ENCODE measurements around the gene EEF1AKMT3.

The EEF1AKMT3 gene

GRCh38 chr12:57821474-57822214, 49.2 kb downstream of the EEF1AKMT3 start:
- H3K27ac ChIP-seq: no peak overlapping the region
- peaks cover 45% of the 10 kb centered on the region for H3K36me3 ChIP-seq
- DNase-seq: no peak
- no peak overlapping the region for H3K4me3 ChIP-seq (ENCODE audit: low read depth, low read length)
- no peaks in the 10 kb centered on the region for H3K27me3 ChIP-seq (ENCODE audit: insufficient read depth, low read depth, severe bottlenecking)
- no peaks in the 10 kb centered on the region for H3K9me3 ChIP-seq (ENCODE audit: severe bottlenecking)
- TF ChIP-seq CTCF (IDR thresholded peaks at IDR 0.05; ENCODE audit: low read depth, low read length): no peak

- no peaks in the 10 kb centered on the region for H3K9me3 ChIP-seq (ENCODE audit: severe bottlenecking)
- no peaks in the 10 kb centered on the region for H3K27me3 ChIP-seq (ENCODE audit: insufficient read depth, low read depth, severe bottlenecking)
- H3K36me3 ChIP-seq: peaks cover 54% of the 10 kb centered on the region
- H3K27ac ChIP-seq: peak overlapping the region; percentile 58
- H3K4me3 ChIP-seq (ENCODE audit: low read depth, low read length): no peak overlapping the region
- peak; percentile 54 for DNase-seq
- no peak for TF ChIP-seq CTCF (IDR thresholded peaks at IDR 0.05; ENCODE audit: low read depth, low read length)
Observed at GRCh38 chr12:57822392-57823130, 50.1 kb downstream of the EEF1AKMT3 start.

- TF ChIP-seq CTCF (IDR thresholded peaks at IDR 0.05; ENCODE audit: low read depth, low read length): no peak
- Histone ChIP-seq H3K27me3 (ENCODE audit: insufficient read depth, low read depth, severe bottlenecking) (no peaks in the 10 kb centered on the region), H3K4me3 (ENCODE audit: low read depth, low read length) (no peak overlapping the region), H3K36me3 (peaks cover 60% of the 10 kb centered on the region), H3K9me3 (ENCODE audit: severe bottlenecking) (no peaks in the 10 kb centered on the region), H3K27ac (peak overlapping the region; percentile 58)
- DNase-seq: no peak
Observed at GRCh38 chr12:57823131-57823907, 50.9 kb downstream of the EEF1AKMT3 start.

- Histone ChIP-seq H3K4me3 (ENCODE audit: low read depth, low read length) (no peak overlapping the region), H3K27ac (no peak overlapping the region), H3K9me3 (ENCODE audit: severe bottlenecking) (no peaks in the 10 kb centered on the region), H3K27me3 (ENCODE audit: insufficient read depth, low read depth, severe bottlenecking) (no peaks in the 10 kb centered on the region), H3K36me3 (peaks cover 68% of the 10 kb centered on the region)
- no peak for DNase-seq
- no peak for TF ChIP-seq CTCF (IDR thresholded peaks at IDR 0.05; ENCODE audit: low read depth, low read length)
Observed at GRCh38 chr12:57823908-57824640, 51.7 kb downstream of the EEF1AKMT3 start.

- no peak overlapping the region for H3K27ac ChIP-seq
- H3K9me3 ChIP-seq (ENCODE audit: severe bottlenecking): no peaks in the 10 kb centered on the region
- H3K36me3 ChIP-seq: peaks cover 69% of the 10 kb centered on the region
- no peak for DNase-seq
- H3K27me3 ChIP-seq (ENCODE audit: insufficient read depth, low read depth, severe bottlenecking): no peaks in the 10 kb centered on the region
- H3K4me3 ChIP-seq (ENCODE audit: low read depth, low read length): no peak overlapping the region
- no peak for TF ChIP-seq CTCF (IDR thresholded peaks at IDR 0.05; ENCODE audit: low read depth, low read length)
Observed at GRCh38 chr12:57825451-57825850, 53.0 kb downstream of the EEF1AKMT3 start.
